ENCODE measurements around the gene CCR9.
A peak's percentile ranks its signal among the peaks of the same experiment; 100 is the strongest.

Gene CCR9

DNA sequence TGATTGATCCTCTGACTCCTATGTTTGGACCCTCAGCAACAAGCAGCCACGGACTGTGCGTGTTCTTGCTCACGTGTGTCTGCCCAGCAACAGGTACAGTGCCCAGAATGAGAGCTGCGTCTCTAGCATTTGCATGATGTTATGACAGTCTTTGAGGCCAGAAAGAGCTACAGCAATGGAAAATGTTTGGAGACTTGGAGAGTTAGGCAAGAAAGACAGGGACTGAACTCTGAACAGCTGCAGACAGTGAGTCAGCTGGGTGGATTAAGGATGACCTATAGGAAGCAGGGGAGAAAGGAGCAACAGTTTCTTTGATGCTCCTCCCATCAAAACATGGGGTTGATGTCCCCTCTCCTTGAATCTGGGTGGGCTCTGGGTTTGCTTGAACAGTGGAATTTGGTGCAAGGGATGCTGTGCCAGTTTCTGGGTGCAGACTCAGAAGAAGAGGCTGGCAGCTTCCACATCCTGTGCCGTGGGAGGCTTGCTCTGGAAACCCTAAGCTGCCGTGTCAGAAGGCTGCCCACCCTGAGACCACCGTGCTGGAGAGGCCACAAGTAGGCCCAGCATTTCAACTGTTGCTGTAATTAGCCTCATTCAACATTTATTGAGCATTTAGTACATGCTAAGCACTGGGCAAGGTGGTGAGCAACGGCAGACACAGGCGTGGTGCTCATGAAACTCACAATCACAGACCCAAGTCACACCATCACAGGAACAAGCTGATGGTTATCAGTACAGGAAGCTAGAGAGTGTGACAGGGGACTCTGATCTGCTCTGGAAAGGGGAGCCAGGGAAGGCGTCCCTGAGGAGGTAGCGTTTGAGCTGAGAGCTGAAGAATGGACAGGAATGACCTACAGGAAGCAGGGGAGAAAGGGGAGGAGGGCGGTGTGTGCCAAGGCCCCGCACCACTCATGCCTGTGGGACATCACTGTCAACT is 21.7 kb downstream of the CCR9 start:
- no peak for DNase-seq (ENCODE audit: low read depth, low spot score)

DNA sequence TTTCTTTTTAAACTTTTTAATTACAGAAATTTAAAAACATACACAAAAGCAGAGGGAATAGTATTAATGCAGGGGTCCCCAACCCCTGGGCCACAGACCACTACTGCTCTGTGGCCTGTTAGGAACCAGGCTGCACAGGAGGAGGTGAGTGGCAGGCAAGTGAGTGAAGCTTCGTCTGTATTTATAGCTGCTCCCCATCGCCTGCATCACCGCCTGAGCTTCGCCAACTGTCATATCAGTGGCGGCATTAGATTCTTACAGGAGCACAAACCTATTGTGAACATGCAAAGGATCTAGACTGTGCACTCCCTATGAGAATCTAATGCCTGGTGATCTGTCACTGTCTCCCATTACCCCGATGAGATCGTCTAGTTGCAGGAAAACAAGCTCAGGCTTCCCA is 22.4 kb downstream of the CCR9 start:
- no peak for DNase-seq (ENCODE audit: low read depth, low spot score)

DNA sequence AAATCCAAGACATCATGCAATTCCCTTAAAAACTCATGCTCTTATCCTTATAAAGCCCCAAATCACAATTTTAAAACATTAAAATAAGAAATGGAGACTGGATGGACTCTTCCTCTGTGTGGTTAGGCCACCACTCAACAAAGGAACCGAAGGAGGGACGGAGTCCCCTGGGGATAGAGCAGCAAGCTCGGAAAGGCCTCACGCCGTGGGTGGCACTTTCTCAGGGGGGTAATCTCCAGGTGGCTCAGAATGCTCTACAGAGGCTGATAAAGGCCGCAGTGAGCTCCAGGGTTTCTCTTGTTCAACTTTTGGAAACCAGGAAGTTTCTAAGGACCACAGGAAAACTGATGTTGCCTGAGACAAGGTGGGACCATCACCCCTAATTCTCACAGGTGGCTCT is 23.2 kb downstream of the CCR9 start:
- no peak for DNase-seq (ENCODE audit: low read depth, low spot score)

DNA sequence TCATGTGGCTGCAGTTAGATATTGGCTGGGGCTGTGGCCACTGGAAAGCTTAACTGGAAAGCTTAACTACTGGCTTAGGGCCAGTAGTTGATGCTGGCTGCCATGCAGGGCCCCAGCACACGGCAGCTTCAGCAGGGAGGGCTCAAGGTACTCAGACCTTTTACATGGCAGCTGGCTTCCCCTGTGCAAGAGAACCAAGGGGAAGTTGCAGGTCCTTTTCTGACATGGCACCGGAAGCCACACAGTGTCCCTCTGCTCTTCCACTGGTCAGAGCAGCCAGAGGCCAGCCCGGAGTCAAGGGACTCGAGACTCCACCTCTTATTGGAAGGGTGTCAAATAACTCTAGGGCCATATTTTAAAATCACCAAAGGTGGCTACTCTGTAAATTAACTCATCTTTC is 24.5 kb downstream of the CCR9 start:
- no peak for DNase-seq (ENCODE audit: low read depth, low spot score)

DNA sequence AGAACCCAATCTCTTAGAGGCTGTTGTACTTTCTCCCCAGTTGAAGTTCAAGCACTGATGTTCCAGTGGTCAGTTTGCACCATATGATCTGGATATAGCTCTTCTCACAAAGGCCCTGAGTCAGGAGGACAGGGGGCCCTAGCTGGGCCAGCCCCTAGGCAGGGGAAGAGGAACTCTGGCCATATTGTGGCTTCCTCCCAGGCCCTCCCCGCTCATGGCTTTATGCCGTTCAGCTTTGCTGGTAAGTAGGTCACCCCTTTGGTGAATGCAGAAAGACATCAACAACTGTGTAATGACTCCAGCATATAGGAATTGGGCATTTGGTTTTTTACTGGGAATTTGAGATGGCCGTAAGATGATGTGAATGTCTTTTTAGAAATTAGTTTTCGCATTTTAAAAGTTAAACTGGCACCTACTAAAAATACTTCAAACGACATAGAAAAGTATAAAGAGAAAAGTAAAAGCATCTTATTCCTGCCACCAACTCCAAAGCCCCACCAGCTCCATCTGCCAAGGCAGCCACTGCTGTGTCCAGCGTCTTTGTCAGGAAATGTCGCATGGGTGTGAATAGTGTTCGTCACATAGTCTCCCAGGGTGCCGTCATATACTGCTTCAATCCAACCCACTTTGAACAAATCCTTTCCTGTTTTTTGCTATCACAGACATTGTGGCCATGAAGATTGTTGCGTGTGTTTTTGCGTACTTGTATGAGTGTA is 25.3 kb downstream of the CCR9 start:
- DNase-seq (ENCODE audit: low read depth, low spot score) = no peak

DNA sequence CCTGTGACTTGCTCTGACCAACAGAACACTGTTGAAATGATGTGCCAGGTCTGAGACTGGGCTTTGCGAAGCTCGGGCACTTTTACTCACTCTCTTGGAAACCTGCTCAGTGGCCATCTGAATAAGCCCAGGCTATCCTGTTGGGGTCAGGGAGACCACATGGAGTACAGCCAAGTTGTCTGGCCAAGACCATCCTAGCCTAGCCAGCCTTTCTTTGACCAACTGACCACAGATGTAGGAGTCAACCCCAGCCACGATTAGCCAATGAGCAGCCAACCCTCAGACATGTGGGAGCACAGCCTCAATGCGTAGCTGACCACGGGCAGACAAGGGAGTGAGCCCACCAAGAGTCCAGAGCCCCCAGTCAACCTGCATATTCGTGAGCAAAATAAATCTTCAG is 26.1 kb downstream of the CCR9 start:
- no peak for DNase-seq (ENCODE audit: low read depth, low spot score)

DNA sequence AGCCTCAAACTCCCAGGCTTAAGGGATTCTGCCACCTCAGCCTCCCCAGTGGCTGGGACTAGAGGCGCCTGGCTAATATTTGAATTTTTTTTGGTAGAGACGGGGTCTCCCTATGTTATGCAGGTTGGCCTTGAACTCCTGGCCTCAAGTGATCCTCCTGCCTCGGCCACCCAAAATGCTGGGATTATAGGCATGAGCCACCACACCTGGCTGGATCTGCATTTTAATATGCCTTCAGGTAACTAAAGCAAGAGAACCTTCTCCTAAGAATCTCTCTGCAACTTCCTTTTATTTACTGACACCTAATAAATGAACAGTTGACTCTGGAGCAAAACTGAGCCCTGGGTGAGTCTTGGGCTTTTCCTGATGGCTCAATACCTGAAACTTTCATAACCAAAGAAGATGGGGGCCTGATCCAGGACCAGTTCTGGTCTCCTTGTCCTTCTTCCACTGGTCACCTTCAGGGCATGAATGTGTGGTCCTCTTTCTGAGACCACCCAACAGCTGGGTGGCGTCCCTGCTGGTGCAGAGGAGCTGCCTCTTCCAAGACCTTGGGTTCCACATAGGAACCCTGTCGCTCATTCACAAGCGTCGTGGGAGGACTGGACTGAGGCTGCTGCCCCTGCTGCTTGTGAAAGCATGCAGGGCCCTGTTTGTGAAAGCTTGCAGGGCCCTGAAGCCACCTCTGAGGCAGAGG is 28.2 kb downstream of the CCR9 start:
- no peak for DNase-seq (ENCODE audit: low read depth, low spot score)

DNA sequence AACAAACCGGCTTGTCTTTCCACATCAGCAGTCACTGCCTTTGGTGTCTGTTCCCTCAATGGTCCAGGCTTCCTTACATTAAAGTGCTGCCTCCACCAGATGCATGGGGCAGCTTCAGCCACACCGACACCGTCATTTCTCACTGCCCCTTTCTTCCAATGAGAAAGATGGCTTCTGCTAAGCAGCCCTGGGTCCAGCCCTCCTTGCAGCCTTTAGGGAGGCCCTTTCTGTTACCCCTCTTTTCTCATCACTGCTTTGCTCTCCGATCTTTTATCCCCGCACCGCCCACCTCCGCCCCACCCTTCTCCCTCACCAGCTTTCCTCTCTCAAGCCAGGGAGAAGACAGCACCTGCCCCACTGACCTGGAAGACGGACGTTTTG is 28.7 kb downstream of the CCR9 start:
- DNase-seq (ENCODE audit: low read depth, low spot score) = no peak

DNA sequence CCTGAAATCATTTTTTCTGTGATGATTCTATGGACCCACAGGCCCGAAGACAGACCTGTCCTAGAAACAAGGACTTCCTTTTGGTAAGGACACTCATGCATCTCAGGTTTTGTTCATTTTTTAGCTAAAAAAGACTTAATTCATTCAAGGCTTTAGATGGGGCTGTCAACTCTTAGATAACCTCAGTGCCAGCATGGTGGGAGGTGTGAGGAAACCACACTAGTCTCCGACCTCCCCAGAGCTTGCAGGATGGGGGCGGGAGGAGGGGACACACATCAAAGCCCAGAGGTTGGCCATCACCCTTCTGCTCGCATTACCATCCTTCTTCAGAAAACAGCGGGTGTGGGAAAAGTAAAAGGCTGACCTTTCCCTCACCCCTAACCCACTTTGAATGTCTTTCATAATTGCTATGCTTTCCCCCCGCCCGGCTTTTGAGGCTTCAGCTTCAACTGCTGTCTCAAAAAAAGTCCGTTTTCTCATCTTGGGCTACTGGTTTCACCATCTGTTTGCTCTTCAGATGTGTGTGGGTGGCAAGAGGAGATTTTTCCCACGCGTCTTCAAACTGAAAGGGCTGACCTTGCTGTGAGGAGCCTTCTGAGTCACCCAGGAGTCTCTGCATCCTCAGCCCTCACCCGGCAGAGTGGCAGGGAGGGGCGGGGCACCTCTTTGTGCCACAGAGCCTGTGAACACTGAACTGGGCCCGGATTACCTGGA is 29.3 kb downstream of the CCR9 start:
- peak; percentile 51 for DNase-seq (ENCODE audit: low read depth, low spot score)

DNA sequence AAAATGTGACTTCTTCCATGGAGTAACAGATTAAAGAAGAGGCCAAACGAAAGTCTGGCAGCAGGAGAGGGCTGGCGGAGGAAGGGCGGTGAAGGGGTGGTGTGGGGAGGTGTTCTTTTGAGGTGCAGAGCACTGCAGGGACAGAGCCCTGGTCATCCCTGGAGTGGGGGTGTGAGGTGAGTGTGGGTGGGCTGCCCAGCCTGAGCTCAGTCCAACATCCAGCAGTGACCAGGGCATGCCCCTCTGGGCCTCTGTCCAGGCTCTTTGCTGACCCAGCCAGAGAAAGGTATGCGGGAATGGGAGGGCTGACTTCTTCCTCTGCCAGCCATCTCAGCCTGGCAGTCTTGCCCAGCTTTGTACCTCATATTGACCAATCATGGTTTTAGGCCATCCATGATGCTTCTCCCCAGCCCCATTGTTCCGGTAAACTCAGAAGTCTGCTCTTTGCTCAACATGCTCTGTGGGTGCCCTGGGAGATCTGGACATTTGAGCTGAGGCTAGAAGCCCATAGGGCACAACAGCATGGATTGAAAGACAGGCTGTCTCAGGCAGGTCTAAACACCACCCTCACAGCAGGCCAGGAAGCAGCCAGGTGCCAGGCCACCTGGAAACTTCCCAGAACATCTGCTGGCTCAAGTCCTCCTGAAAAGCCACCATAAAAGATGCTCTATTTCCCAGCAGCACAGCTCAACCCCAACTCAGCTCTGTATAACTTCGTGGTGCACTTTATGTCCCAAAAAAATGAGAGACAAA is 31.0 kb downstream of the CCR9 start:
- no peak for DNase-seq (ENCODE audit: low read depth, low spot score)

DNA sequence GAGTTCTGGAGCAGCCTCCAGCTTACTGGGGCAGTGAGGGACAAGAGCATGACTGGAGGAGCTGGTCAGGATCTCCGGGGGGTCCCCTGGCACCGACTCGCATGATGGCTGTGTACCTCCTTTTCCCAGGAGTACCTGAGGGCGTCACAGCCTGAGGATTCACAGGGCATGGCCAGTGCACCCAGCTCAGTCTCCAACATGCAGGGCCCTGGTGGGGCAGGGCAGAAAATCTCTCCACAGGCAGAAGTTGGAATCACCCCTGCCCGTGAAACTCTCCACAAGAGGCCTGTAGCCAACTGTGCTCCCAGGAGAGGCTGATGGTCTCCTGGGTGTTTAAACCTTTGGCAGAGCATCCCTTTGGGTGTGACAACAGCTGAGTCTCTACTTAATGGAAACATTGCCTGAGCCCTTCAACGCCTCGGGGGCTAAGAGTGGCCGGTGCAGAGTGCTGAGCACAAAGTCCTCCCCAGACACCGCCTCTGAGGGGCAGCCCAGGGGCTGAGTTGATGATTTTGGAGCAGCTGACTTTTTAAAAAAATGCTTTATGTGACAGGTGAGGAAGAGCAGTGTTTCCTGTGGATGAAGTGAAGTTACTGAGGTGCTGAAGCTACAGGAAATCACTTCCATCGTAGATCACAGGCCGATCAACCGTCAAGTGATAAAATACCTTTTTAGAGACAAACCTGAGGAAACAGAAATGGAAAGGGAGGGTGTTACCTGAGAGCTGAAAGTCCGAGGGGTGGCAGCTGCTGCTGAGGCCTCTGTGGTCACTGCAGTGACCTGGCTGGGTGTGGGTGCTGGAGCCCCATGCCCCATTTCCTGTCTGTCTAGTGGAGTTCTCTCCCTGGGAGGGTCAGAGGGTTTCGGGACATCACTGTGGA is 35.1 kb downstream of the CCR9 start:
- DNase-seq (ENCODE audit: low read depth, low spot score) = no peak

DNA sequence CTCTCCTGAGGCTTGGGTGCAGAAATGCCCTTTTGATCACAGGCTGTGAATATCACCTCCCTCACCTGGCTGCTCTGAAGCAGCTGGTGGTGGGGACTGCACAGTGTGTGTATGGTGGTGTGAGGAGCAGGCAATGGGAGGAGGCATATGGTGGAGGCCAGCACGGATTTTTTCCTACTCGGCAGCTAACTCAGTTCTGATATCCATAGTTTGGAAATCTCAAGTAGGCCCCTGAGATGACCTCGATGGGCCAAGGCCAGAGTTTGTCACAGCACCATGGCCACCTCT is 35.6 kb downstream of the CCR9 start:
- no peak for DNase-seq (ENCODE audit: low read depth, low spot score)

DNA sequence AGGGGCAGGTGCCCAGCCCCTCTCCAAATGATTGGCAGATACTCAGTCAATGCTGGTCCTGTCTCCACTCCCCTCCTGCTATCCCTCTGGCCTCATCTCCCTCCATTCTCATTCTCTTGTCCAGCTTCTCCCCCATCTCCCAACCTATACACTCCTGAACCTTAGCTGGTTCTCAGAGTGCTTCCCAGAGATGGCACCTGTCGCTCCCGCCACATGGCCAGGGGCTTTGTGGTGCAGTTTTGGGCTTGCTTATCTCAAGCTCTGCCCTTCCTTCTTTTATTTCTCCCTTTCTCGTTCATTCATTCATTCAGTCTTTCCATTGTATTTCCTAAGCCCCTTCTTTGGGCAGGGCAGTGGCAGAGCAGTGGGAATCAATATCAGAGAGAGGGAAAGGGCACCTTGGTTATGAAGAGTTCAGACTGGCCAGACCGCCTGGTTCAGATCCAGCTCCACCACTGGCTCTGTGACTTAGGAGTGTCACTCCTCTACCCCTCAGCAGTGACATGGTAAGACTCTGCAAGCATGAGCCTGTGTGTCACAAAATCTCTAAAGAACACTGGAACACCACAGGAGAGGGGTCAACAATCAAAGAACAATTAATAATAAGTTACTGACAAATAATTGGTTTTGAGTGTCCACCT is 36.7 kb downstream of the CCR9 start:
- no peak for DNase-seq (ENCODE audit: low read depth, low spot score)

DNA sequence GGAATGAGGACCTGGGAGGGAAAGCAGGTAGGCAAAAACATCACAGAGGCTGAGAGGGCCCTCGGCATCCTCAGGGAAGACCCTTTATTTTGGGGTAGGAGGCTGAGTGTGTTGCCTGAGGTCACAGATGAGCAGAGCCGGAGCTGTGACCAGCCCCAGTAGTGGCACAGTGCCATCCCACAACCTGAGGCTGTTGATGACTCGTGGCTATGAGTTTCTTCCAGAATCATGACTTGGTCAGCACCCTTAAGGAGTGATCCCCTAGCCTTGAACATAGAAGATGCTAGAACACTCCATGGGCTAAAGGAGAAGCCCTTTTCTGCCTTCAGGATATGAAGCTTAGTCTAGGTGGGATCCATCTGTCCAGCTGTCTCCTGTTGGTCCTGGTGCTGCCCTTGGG is 37.4 kb downstream of the CCR9 start:
- DNase-seq (ENCODE audit: low read depth, low spot score) = no peak

DNA sequence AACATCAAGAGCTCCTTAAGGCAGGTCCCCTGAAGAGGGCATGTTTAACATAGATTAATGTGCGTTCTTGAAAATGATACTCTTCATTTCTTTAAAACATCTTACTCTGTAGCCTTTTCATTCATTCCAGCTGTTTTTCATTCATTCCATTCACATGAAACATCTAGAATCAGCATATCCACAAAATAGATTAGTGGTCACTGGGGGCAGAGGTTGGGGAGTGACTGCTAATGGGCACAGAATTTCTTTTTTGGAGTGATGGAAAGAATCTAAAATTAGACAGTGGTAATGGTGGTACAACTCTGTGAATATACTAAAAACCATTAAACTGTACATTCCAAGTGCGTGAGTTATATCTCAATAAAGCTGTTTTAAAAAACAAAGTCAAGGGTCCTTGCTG is 41.5 kb downstream of the CCR9 start:
- no peak for DNase-seq (ENCODE audit: low read depth, low spot score)

DNA sequence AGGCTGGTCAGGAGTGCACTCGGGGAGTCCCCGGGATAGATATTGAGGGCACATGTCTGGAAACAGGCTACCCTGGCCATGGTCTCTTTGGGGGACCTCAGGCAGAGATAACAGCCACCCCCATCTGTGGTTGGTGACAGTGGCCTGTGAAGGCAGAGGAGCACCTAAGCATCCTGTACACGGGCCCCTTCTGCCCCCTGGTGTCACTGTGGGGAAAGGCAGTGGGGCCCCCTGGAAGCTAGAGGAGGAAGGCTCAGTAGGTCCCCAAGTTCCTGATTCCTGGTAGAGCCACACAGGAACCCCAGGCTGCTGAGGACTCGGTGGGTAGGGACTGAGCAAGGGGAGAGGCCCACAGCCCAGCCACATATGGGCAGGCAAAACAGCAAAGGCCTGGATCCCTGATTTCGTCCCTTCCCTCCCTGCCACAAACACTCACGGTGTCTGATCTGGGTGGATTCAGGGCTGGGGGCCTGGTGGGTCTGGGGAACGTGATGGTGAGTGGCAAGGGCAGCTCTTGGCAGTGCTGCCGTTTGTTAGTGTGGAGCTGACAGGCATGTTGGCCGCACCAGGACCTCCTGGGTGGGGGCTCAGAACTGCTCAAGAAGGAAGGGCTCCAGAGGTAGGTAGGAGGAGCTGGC is 42.8 kb downstream of the CCR9 start:
- peak; percentile 39 for DNase-seq (ENCODE audit: low read depth, low spot score)

DNA sequence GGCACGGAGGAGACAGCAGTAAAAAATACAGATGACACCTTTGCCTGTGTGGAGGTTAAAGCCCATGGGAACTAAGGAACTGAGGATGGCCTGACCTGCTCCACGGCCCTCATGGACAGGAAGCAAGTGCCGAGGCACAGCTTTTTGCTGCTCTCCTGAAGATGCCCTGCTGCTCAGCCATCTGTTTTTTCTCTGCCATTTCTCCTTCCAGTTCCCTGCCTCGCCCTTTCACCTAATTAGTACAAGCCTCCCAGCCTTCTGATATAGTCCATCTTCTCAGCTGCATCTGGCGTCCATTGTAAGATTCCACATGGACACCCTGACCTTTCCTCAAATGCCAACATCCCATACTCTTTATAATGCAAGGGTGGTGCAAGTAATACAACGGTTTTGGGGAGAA is 45.2 kb downstream of the CCR9 start:
- DNase-seq (ENCODE audit: low read depth, low spot score) = no peak

DNA sequence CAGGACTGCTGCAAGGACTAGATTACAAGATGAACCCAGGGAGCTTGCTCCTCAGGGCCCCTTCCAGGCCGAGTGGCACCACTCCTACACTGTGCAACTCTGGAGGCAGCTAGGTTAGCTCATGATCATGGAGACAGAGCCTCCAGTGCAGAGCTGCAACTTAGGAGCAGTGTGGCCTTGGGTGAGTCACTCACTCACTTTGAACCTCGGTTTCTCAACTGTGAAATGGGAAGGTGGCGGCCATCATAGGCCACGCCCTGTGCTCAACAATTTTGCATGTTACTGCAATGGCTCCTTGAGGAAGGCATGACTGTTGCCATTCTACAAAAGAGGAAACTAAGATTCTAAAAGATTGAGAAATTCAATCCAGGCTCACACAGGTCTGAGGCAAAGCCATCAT is 45.8 kb downstream of the CCR9 start:
- DNase-seq (ENCODE audit: low read depth, low spot score) = no peak

DNA sequence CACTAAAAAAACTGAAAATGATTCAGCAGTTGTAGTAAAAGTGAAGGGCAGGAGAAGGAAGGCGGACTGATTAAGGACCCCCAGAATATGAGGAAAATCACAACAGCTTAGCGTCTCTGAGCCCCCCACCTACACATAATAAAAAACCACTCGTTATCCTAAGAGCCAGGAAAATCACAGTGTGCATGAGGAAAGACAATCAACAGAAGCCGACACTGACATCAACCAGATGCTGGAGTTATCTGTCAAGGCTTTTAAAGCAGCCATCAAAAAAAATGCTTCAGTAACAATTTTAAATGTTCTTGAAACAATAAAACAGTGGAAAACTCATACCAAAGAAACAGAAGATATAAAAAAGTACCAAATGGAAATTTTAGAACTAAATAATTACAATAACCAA is 47.2 kb downstream of the CCR9 start:
- no peak for DNase-seq (ENCODE audit: low read depth, low spot score)

All from activated naive CD8-positive, alpha-beta T cell treated with anti-CD3 and anti-CD28 coated beads, Interleukin-2, amount 50 U/mL, for 16 hours (primary cell).